ENCODE data around the gene R3HDM2. TPM values are rescaled to one million over a fixed set of nuclear protein-coding genes. Genes with fewer than 3 reads are reported as not detected.
"Not testable (repeated sequence)": the region's sequence is repeated elsewhere in the genome, so short reads cannot be mapped to it uniquely, and the experiment has no call there.

The R3HDM2 gene
- polyA plus RNA-seq, 1 donor, result 117 TPM

DNA sequence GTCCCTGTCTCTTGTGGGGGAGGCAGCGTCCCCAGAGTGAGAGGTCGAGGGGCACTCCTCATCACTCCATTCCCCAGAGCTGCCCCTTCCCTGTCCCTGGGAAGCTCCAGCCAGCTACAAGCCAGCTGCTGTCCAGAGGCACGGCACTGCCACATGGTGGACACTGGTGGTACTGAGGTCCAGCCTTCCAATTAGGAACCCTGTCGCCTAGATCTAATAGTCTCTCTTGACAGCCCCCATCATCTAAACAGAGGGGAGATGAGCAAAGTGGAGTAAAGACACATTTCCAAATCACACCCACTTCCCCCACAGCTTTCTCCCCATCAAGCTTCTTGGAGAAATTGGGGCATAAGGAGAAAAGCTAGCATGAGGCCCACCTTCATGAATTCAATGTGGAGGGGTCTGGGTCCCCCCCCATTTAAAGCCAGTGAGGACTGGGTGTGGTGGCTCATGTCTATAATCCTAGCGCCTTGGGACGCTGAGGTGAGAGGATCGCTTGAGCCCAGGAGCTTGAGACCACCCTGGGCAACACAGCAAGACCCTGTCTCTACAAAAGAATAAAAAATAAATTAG lies 22.2 kb upstream of the R3HDM2 start:
- DNase-seq, result no peak

DNA sequence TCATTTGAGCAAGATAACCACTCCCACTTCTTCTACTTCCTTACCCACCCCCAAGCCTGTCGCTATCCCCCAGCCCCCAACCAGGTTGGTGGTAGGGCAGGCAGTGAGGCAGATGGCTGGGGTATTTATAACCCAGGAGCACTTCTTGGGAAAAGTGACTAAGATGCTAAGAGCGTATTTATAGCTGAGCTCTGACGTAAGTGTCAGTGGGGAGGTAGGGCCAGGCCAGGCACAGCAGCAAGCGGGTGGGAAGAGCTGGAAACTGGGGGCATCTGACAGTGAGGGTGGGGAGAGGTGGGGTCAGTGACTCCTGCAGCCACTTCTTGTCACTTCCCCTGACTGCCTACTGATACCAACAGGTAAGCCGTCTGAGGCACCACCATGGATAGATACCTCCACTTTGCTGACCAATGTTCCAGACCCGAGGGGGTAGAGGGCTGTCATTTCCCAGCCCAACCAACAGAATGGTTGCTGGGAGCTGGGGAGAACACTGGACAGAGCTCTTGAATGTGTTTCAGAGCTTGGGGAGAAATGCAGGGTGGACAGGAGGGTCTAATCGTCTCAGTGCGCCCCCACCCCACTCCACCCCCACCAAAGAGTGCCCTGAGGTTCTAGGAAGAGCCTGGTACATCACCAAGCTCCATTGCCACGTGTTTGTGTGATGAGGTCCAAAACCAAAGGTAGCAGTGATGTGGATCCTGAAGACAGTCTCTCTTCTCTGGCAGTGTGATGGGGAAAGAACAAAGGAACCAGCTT lies 21.5 kb upstream of the R3HDM2 start:
- DNase-seq, result no peak

DNA sequence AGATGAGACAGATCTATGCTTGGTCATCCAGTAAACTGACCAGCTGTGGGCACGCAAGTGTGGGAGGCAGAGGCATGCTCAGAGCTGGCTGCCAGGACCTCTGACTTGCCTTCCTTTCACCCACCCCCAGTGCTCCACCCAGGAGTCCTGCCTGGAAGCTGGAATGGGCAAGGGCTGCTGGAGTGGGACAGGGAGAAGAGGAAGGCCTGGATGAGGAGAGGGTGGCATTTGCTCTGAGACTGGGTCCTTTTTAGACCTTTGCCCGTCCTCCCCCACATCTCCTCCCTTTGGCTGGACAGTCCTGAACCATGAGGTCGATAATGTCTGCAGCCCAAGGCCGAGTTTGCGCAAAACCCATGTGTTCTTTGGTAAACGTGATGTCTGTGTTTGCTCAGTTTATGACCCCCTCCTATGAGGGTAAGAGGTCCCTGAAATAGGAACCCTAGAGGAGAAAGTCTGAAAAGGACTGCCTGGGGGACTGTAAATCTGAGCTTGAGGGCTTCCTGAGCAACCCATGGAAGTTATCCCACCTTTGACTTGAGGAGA lies 20.5 kb upstream of the R3HDM2 start:
- no peak for DNase-seq

DNA sequence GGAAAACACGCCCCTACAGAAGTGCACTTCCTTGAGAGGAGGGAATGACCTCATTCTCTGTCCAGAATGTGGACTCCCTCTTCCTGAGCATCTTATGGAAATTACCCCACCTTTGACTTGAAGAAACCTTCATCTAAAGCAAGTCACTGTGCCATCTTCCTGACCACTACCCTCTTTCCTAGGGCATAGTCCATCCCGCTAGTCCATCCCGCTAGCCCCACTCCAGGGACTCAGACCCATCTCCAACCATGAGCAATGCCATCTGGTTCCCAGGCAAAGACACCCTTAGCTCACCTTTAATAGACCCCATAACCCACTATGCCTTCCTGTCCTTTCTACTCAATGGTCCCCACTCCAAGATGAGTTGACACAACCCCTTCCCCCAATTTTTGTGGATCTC lies 19.2 kb upstream of the R3HDM2 start:
- DNase-seq, result no peak

DNA sequence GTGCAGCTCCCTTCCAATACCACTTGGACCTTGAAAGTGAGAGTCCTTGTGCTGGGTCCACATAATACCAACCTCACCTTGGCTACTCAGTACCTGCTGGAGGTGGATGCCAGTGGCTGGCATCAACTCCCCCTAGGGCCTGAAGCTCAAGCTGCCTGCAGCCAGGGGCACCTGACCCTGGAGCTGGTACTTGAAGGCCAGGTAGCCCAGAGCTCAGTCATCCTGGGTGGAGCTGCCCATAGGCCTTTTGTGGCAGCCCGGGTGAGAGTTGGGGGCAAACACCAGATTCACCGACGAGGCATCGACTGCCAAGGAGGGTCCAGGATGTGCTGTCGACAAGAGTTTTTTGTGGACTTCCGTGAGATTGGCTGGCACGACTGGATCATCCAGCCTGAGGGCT lies 18.5 kb upstream of the R3HDM2 start:
- no peak for DNase-seq

DNA sequence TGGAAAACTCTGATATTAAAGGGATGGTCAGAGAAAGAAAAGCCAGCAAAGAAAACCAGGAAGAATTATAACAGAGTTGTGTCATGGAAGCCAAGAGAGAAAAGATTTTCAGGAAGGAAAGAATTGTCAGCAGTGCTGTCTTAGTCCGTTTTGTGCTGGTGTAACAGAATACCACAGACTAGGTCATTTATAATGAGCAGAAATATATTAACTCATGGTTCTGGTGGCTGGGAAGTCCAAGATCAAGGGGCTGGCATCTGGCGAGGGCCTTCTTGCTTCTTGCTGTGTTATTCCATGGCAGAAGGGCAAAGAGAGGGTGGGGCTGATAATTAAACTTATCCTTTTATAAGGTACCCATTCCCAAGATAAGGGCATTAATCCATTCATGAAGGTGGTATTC lies 17.8 kb upstream of the R3HDM2 start:
- DNase-seq, result no peak

DNA sequence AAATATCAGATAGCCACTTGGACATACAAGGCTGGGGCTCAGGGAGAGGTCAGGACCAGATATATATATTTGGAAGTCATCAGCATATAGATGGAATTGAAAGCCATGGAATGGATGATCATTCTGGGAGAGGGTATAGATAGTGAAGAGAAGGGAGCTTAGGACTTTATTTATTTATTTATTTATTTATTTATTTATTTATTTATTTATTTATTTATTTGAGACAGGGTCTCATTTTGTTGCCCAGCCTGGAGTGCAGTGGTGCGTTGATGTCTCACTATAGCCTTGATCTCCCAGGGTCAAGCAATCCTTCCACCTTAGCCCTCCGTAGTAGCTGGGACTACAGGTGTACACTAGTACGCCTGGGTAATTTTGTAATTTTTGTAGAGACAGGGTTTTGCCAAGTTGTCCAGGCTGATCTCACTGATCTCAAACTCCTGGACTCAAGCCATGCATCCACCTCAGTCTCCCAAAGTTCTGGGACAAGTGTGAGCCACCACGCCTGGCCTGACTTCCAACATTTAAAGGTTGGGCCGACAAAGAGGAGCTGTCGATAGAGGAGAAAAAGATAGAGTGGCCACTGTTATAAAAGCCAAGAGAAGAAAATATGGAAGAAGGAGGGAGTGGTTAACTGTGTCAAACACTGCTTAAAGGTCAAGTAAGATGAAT lies 15.6 kb upstream of the R3HDM2 start:
- no peak for DNase-seq

DNA sequence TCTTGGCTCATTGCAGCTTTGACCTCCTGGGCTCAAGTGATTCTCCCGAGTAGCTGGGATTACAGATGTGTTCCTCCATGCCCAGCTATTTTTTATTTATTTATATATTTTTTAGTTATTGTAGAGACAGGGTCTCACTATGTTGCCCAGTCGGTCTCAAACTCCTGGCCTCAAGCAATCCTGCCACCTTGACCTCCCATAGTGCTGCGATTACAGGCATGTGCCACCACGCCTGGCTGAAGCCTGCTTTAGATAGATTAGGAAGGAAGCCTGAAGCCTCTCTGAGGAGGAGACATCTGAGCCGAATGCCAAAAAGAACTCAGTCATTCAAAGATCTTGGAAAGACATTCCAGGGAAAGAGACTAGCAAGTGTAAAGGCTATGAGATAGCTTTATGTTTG lies 13.9 kb upstream of the R3HDM2 start:
- no peak for DNase-seq

DNA sequence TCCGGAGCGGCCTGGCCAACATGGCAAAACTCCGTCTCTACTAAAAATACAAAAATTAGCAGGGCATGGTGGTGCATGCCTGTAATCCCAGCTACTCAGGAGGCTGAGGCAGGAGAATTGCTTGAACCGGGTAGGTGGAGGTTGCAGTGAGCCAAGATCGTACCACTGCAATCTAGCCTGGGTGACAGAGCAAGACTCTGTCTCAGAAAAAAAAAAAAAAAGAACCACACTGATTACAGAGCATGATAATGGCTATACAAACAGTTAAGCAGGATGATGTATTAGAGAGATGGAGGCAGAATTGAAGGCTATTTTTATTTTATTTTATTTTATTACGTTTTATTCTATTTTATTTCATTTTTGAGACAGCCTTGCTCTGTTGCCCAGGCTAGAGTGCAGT lies 13.5 kb upstream of the R3HDM2 start:
- DNase-seq, result not testable (repeated sequence)

DNA sequence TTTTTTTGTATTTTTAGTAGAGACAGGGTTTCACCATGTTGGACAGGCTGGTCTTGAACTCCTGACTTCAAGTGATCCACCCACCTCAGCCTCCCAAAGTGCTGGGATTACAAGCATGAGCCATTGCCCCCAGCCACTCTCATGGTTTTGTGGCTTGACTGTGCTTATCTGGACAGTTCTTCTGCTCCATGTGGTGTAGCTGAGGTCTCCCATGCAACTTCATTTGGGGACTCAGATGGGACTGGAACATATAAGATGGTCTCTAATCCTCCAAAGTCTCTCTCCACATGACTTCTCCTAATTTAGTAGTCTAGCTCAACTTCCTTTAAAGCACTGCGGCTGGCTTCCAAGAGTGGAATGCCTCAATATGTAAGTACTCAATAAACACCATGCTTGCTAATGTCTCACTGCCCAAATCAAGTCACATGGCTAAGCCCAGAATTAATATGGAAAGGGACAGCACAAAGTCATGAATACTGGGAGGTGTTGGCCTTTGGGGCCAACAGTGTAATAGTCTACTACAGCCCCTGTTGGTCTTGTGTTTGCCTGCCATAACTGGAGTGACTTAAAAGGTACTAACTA lies 11.1 kb upstream of the R3HDM2 start:
- no peak for DNase-seq

DNA sequence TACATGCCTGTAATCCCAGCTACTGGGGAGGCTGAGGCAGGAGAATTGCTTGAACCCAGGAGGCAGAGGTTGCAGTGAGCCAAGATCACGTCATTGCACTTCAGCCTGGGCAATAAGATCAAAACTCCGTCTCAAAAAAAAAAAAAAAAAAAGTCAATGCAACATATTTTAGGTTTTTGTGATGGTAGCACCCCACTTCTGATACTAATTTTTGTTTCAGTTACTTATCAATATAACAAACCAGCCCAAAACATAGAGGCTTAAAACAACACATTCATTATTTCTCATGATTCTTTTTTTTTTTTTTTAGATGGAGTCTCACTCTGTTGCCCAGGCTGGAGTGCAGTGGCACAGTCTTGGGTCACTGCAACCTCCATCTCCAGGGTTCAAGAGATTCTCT lies 10.6 kb upstream of the R3HDM2 start:
- DNase-seq, result not testable (repeated sequence)

DNA sequence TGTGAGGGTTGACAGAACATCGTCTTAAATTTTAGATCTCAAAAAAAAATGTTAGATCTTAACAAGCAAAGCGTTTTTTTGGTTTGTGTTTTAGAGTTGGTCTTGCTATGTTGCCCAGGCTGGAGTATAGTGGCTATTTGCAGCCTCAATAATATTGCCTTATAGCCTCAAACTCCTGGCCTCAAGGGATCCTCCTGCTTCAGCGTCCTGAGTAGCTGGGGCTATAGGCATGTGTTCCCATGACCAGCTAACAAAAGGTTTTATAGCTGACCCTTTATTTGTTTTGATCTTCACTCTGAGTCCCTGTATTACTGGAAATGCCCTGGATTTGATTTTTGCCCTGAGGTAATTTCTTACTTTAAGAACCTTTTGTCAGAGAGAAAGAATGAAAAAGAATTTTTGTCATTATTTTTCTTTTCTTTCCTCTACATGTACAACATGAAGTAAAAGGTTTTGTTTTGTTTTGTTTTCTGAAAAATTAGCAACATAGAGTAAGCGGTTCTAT lies 9.0 kb upstream of the R3HDM2 start:
- no peak for DNase-seq

DNA sequence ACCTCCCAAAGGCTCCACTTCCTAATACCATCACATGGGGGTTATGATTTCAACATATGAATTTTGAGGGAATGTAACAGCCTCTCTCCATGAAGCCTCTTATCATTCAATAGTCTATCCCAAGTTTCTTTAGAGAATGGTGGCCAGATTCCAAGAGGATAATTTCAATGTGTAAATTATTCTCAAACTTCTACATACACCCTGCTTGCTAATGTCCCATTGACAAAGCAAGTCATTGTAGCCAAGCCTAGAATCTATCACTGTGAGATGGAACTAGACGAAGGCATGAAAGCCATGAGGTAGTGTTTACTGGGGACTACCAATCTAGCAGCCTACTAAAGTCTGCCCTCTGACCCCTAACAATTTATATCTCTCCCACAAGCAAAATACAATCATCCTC lies 7.6 kb upstream of the R3HDM2 start:
- no peak for DNase-seq

DNA sequence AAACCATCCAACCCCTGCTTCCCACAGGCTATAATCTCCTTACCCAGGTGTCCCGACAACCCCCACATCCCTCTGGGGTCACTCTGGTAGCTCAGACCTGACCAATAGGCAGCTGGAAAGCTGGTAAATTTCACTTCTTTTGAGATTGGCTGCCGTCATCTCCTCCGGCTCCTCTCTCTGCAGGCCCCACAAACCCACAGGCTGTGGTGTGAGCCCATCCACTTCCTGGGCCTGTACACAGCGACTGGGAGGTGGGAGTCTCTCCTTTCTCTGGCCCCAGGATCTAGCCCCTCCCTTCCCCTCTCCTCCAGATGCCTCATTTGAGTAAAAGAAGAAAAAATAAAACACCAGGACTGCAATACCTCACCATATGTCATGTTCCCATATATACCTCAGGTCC lies 4.5 kb upstream of the R3HDM2 start:
- DNase-seq, result no peak

DNA sequence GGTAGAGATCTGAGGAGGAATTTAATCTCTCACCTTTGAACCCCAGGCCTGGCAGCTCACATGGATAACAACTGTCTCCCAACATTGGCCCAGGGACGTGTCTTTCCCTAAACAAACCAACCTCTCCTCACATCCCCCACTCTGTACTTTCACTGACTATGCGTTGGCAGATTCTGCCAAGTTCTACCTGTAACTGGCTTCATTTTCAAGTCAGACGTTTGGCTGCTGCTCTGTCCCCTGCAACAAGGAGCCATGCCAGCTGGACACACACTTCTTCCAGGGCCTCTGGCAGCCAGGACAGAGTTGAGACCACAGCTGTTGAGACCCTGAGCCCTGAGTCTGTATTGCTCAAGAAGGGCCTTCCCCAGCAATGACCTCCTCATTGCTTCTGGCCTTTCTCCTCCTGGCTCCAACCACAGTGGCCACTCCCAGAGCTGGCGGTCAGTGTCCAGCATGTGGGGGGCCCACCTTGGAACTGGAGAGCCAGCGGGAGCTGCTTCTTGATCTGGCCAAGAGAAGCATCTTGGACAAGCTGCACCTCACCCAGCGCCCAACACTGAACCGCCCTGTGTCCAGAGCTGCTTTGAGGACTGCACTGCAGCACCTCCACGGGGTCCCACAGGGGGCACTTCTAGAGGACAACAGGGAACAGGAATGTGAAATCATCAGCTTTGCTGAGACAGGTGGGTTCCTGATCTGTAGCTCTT lies 3.8 kb upstream of the R3HDM2 start, which contains the start of gene INHBC:
INHBC (plus strand) TSS at position 268 of the 707 bp plus-strand sequence; CDS start at position 371, 103 bp downstream.
- DNase-seq, result no peak

DNA sequence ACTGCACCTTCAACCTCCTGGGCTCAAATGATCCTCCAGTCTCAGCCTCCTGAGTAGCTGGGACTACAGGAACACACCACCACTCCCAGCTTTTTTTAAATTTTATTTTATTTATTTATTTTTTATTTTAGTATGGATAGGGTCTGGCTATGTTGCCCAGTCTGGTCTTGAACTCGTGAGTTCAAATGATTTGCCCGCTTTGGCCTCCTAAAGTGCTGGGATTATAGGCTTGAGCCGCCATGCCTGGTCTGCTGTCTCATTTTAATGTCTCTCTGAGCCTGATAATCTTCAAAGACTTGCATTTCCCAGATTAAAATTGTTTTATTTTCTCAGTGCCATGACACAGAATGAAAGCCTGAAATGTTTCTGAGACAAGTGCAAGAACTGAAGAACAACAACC lies 2.5 kb upstream of the R3HDM2 start:
- no peak for DNase-seq

DNA sequence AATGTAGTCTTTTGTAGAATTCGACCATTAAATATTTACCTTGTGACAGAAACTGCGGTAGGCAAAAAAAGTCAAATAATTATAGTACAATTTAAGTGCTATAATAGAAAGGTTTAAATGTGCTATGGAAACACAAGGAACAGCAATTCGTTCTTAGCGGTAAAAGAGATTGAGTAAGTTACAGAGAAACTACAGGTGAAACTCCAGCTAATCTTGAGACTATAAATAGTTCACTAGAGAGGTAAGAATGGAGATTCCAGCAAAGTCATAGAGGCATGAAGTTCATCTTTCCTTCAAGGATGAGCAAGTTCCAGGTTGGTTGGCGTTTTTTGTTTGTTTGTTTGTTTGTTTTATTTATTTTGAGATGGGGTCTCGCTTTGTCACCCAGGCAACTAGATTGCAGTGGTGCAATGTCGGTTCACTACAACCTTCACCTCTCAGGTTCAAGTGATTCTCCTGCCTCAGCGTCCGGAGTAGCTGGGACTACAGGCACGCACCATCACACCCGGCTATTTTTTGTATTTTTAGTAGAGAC lies 878 bp upstream of the R3HDM2 start:
- no peak for DNase-seq

DNA sequence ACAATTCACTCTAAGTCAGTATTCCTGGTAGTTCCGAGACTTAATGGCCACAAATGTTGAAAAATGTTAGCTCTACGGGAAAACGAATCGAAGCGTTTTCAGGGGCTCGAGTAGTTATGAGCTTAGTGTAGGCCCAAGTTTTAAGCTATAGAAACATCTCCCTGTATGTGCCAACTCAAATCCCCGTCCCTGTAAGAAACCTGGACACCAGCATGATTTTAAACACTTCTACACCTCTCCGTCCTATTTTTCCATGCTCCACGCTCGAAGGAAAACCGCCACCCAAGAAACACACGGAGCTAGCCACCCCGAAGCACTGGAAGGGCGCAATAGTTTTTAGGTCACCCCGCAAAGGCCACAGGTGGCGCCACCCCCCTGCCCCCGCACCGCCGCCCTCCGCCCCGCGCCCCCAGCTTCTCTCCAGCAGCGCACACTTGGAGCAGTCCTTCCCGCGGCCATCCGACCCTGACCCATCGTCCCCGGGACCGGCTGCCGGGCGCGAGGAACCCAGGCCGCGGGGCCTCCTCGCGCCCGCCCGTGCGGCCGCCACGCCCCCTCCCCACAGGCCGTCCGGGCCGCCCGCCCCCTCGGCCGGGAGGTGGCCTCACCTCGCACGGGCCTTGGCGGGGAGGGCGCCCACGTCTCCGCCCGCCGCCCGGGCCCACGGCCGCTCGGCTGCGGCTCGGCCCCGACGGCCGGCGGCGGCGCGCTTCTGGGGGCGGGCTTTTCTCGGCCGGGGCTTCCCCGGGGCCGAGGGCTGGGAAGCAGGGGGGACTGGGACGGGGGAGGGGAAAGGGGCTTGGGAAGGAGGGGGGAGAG lies 522 bp downstream of the R3HDM2 start:
- no peak for DNase-seq

DNA sequence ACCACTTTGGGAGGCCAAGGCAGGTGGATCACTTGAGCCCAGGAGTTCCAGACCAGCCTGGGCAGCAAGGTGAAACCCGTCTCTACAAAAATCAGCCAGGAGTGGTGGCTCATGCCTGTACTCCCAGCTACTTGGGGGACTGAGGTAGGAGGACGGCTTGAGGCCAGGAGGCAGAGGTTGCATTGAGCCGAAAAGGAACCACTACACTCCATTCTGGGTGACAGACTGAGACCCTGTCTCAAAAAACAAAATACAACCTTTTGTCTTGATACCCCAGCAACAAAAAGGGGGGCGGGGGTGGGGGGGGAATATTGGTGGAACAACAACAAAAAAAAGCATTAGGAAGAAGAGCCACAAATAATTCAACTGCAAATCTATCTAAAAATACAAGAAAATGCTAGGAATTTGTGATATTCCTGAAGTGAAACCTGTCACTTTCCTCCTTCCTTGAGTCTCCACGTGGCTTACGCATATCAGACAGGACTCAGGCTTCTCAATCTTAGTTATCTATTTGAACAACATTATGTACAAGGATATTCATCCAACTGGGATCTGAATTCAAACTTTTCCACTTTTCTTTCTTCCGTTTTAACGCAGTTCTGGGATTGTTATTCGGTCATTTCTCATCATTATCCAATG lies 1.3 kb downstream of the R3HDM2 start:
- DNase-seq, result no peak

DNA sequence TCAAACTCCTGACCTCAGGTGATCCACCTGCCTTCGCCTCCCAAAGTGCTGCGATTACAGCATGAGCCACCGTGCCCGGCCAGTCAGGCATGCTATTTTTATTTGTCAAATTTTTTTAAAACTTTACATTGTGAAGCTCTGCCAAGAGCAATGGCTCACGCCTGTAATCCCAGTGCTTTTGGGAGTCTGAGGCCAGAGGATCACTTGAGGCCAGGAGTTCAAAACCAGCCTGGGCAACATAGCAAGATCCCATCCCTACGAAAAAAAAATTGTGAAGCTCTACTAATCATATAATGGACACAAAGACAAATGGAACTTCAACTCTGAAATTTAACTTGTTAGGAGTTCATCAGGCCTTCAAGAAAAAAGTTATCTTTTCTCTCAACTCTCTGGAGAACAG lies 1.9 kb downstream of the R3HDM2 start:
- no peak for DNase-seq

Measured in left kidney (tissue), 2 donors.